Left kidney (tissue), 2 donors: ENCODE measurements around the gene SLC24A1. TPM values are rescaled to one million over a fixed set of nuclear protein-coding genes. Genes with fewer than 3 reads are reported as not detected.

ENCODE experiments used
- DNase-seq: peaks from one replicate; pipeline ENCODE4 v3.0.0-alpha.2; 2013
- polyA plus RNA-seq: library from polyadenylated mRNA; unstranded; fragments of 120-200 nt; gene quantifications from one replicate; pipeline ENCODE4 v1.2.1, GENCODE V29; 2013; ENCODE audit not compliant: insufficient read length

Gene SLC24A1
- polyA plus RNA-seq, 1 donor = 25.9 TPM

- no peak for DNase-seq
Measured at GRCh38 chr15:65618560-65619109, 3.1 kb upstream of the SLC24A1 start.

- no peak for DNase-seq
Measured at GRCh38 chr15:65619626-65620290, 2.0 kb upstream of the SLC24A1 start.

DNA sequence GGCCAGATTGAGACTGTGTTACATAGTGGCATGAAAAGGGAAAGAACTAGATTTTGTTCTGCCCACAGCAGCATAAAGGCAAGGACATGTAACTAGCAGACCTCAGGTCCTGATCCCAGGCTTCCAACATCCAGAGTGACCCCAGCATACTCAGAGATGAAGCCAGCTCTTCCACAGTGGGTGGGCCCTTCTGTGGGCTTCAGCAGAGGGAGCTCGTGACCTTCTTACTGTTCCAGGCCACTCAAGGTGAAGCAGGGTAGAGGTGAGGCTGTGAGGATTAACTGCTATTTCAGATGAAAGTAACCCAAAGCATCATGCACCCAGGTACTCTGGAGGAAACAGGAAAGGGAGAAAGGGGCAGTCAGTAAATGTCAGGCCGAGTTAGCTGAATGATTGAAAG lies 905 bp upstream of the SLC24A1 start:
- DNase-seq = no peak

- no peak for DNase-seq
Measured at GRCh38 chr15:65623103-65623502, 1.4 kb downstream of the SLC24A1 start.

- no peak for DNase-seq
Measured at GRCh38 chr15:65626856-65627255, 5.1 kb downstream of the SLC24A1 start.

DNA sequence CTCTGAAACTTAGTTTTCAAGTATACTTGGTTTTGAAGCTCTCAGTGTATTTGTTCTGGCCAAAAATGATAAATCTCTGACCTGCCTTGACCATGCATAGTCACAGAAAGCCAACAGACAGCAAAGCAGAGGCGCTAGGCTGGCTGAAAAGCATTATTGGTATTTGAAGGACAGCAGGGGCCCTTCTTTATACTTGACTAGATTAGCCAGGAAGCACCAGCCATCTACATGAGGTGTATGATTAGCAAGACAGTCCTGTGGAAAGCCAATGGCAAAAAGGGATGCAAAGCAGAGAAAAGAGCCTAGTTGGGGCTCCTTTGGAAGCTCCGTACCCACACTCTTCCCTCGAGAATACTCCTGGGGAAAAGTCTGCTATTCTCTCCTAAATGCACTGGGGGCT lies 7.8 kb downstream of the SLC24A1 start:
- no peak for DNase-seq

DNA sequence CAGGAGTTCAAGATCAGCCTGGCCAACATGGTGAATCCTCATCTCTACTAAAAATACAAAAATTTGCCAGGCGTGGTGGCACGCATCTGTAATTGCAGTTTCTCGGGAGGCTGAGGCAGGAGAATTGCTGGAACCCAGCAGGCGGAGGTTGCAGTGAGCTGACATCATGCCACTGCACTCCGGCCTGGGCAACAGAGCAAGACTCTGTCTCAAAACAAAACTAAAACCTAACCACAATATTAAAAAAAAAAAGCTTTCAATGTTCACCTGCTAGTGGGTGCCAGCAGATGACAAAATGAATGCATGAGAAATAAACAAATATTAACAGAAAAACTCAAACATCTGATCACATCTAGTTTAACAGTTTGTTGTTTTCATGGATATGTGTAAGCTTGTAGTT lies 9.0 kb downstream of the SLC24A1 start:
- no peak for DNase-seq

DNA sequence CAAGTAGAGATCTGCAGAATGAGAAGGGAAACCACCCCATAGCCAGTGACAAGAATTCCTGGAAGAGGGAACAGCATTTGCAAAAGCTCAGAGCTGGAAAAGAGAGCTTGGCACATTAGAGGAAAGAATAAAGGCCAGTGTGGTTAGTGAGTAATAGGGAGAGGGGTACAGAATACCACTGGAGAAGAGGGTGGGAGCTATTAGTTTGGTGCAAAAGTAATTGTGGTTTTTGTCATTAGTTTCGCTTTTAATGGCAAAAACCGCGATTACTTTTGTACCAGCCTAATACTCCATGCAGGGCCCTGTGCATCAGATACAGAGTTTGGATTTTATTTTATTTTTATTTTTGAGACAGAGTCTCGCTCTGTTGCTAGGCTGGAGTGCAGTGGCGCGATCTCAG lies 9.8 kb downstream of the SLC24A1 start:
- DNase-seq = no peak

- DNase-seq = peak; percentile 34
Measured at GRCh38 chr15:65632780-65633375, 11.1 kb downstream of the SLC24A1 start.

DNA sequence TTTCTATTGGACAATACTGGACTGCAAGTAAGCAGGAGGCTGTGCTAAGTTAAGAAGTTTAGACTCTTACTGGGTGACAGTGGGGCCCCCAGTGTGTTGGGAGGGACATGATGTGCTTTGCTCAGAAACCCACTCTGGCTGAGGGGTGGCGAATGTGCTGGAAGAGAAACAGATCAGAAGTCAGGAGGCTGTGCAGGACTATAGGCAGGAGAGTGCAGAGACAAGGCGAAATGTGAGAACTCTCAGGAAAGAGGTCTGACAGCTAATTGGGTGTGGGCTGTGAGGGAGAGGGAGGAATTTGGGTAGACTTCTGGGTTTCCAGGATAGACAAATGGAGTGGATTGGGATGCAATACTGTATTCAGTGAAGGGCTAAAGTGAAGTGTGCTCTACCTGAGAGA lies 12.0 kb downstream of the SLC24A1 start:
- DNase-seq = no peak

DNA sequence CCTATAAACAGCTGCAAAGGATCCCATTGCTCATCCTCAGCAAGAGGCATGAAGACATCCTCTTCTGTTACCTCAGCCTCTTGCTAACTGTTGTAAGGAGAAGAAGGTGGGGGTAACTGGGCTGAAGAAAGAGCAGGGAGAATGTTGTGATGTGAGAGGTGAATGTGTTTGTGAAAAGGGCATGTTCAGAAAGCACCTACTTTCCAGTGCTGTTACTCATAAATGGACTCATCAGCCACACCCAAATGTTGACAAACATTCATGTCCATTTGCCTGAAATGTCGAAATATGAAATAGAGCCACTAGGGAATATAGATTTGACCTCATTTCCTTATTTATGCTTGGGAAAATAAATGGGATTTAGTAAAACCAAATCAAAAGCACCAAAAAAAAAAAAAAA lies 12.6 kb downstream of the SLC24A1 start:
- no peak for DNase-seq

DNA sequence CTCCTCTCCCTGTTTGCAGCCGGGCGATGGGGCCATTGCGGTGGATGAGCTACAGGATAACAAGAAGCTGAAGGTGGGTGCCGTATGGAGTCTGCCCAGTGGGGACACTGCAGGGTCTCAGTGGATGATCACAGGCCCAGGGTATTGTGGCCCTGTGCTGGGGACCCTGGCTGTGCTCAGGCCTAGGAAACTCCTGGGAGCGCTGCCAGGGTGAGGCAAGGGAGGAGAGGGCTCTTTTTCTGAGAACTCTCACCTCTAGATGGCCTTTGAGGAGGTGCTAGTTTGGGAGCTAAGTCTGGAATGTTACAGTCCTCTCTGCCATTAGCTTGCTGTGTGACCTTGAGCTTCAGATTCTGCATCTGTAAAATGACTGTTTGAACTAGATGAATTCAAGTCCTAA lies 16.4 kb downstream of the SLC24A1 start:
- DNase-seq = no peak

DNA sequence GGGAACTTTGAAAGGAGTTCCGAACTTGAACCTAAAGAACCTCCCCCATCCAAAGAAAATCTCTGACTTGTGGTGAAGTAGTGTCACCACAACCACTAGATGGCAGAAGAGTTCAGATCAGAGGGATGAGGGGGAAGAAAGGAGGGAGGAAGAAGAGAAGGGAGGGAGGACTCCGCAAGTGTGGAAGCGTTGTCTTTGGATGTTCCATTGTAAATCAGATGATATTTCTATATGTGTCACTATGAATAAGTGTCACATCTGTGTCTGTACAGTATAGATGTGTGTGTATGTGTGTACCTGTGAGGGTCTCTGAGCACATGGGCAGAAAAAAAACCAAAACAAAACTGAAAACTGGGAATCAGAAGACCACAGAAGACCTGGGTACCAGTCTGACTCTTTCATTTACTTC lies 16.9 kb downstream of the SLC24A1 start:
- peak; percentile 79 for DNase-seq

DNA sequence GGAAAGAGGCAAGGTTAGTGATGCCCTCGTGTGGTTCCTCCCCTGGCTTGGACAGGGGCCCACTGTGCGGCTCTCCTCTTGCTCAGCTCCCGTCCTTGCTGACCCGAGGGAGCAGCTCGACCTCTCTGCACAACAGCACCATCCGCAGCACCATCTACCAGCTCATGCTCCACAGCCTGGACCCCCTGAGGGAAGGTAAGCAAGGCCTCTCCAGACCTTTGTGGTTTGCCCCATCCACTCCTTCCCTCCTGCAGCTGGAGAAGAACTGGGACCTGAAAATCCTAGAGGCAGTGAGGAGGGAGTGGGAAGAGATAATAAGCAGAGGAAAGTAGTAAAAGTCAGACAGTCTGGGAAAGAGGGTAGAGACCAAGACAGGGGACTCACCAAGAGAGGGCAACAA lies 17.8 kb downstream of the SLC24A1 start:
- DNase-seq = no peak

GRCh38 chr15:65641768-65642475 lies 20.2 kb downstream of the SLC24A1 start:
- no peak for DNase-seq

DNA sequence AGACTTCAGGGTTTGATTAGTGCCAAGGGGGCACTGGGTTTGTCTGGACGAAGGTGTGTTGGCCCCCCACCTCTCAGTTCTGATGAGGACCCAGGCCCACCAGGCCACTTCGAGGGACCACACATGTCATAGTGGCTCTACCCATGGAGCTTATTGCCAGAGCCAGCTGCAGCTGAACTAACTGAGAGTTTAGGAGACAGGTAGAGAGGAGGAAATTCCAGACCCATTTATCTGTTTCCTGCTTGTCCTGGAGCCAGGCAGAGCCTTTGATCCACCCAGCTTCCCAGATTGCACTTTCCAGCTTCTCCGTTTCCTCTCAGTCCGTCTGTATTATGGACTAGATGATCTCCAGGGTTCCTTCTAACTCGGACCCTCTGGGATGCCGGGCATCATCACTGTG lies 20.9 kb downstream of the SLC24A1 start:
- DNase-seq = no peak

- no peak for DNase-seq
Measured at GRCh38 chr15:65644282-65644681, 22.5 kb downstream of the SLC24A1 start.

DNA sequence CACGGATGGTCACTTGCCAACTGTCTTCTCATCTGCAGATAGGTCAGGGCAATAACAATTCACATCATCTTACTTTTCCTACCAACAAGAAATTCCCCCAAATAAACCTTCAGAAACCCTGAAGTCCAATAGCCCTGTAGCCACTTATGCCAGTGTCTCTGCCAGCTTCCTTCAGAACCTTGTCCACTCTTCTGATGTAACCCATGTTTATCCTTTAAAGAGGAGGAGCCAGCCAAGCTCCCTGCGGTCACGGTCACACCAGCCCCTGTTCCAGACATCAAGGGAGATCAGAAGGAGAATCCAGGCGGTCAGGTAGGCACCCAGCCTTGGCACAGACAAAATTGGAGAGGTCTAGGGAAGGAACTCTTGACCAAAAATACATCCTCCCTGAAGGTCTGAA lies 23.7 kb downstream of the SLC24A1 start:
- no peak for DNase-seq

- no peak for DNase-seq
Measured at GRCh38 chr15:65646486-65646885, 24.7 kb downstream of the SLC24A1 start.

GRCh38 chr15:65650312-65651041 lies 28.7 kb downstream of the SLC24A1 start:
- no peak for DNase-seq

GRCh38 chr15:65651042-65651322 lies 29.2 kb downstream of the SLC24A1 start:
- no peak for DNase-seq

DNA sequence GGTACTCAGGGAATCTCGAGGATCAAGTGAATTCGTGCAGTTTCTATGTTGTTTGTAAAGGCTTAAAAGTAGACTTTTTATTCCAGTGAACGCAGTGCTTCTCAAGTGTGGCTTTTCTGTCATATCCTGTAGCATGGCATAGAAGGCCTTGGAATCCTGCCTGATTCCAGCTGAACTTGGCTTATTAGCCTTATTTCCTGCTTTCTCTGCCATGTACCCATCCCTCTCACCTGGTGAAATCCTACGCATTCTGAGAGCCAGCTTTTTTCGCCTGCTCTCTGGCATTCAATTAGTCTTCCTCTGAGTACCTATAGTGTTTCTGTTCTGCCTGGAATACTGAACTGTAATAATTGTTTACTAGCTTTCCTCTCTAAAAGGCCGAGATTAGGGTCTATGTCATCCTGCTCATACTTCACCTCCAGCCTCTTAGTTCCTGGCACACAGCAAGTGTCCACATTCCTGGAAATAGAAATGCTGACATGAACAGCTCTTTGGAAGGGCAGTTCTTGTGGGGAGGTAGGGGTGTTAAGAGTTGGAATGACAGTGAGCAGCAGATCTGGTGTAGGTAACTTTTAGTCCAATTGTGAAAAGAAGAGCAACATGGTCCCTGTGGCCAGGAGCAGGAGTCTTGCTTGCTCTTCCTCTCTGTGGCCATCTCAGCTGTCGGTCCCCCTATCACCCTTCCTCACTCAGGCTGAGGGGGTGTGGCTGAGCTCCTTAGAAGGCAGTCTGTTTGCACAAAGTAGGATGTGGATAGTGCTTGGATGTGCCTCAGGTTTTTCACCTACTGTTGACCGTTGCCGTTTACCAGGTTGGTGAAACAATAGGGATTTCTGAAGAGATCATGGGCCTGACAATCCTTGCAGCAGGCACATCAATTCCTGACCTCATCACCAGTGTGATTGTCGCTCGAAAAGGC lies 30.4 kb downstream of the SLC24A1 start:
- no peak for DNase-seq
